Measurements from ENCODE around the gene USE1. TPM values are rescaled to one million over a fixed set of nuclear protein-coding genes. Genes with fewer than 3 reads are reported as not detected.

Gene USE1
- total and polyA plus RNA-seq, 9 of the 15 experiments (the other 6 are each of a cell fraction or from before 2014, with no cell fraction given) = 17.3 to 52.4 (median 34.0) TPM

GRCh38 chr19:17234911-17235299, 19.7 kb downstream of the USE1 start (continued):
- no peak for TF ChIP-seq CHAMP1 (IDR thresholded peaks at IDR 0.05)
- peak; percentile 77 for TF ChIP-seq POLR2A (conservative IDR thresholded peaks at IDR 0.05)
- no peak for TF ChIP-seq GTF2B (IDR thresholded peaks at IDR 0.05; ENCODE audit: extremely low read depth, insufficient read length)
- no peak for TF ChIP-seq STAG1 (CRISPR knock-in tag; IDR thresholded peaks at IDR 0.05; ENCODE audit: borderline replicate concordance)
- TF ChIP-seq E2F6 (IDR thresholded peaks at IDR 0.05; ENCODE audit: borderline replicate concordance in 1 of 2, extremely low read depth in 1 of 2, insufficient read depth in 1 of 2, insufficient read length in 1 of 2, low read depth in 1 of 2, low read length in 1 of 2, poor library complexity in 1 of 2, severe bottlenecking in 1 of 2) = no peak
- TF ChIP-seq FOXM1 (IDR thresholded peaks at IDR 0.05; ENCODE audit: low read depth) = no peak
- no peak for TF ChIP-seq FOXM1 (CRISPR knock-in tag; IDR thresholded peaks at IDR 0.05; ENCODE audit: low read depth)
- no peak for TF ChIP-seq KHSRP (IDR thresholded peaks at IDR 0.05)
- no peak for TF ChIP-seq ZNF143 (CRISPR knock-in tag; IDR thresholded peaks at IDR 0.05)
- TF ChIP-seq, protein P1, sequence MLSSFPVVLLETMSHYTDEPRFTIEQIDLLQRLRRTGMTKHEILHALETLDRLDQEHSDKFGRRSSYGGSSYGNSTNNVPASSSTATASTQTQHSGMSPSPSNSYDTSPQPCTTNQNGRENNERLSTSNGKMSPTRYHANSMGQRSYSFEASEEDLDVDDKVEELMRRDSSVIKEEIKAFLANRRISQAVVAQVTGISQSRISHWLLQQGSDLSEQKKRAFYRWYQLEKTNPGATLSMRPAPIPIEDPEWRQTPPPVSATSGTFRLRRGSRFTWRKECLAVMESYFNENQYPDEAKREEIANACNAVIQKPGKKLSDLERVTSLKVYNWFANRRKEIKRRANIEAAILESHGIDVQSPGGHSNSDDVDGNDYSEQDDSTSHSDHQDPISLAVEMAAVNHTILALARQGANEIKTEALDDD (IDR thresholded peaks at IDR 0.05) = peak; percentile 55; the same call in 1 of the 2 replicates
- TF ChIP-seq ETV5 (CRISPR knock-in tag; IDR thresholded peaks at IDR 0.05; ENCODE audit: low read depth) = 0 out of 2 replicates have a peak, but pooled peaks have one; percentile 2
- no peak for TF ChIP-seq ZNF436 (CRISPR knock-in tag; IDR thresholded peaks at IDR 0.05)
- no peak for TF ChIP-seq ZNF263 (CRISPR knock-in tag; IDR thresholded peaks at IDR 0.05; ENCODE audit: borderline replicate concordance)
- TF ChIP-seq SIN3A (IDR thresholded peaks at IDR 0.05; ENCODE audit: borderline replicate concordance in 2 of 2, control insufficient read depth in 1 of 2, low read depth in 2 of 2, low read length in 2 of 2) = 0 out of 4 replicates have a peak, but pooled peaks of 1 of the 2 experiments have one; percentile 63
- TF ChIP-seq, protein P2, sequence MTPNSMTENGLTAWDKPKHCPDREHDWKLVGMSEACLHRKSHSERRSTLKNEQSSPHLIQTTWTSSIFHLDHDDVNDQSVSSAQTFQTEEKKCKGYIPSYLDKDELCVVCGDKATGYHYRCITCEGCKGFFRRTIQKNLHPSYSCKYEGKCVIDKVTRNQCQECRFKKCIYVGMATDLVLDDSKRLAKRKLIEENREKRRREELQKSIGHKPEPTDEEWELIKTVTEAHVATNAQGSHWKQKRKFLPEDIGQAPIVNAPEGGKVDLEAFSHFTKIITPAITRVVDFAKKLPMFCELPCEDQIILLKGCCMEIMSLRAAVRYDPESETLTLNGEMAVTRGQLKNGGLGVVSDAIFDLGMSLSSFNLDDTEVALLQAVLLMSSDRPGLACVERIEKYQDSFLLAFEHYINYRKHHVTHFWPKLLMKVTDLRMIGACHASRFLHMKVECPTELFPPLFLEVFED (CRISPR knock-in tag; conservative IDR thresholded peaks at IDR 0.05) = no peak
- TF ChIP-seq TCFL5 (CRISPR knock-in tag; conservative IDR thresholded peaks at IDR 0.05) = no peak
- no peak for TF ChIP-seq MCM7 (IDR thresholded peaks at IDR 0.05)
- TF ChIP-seq DACH1 (IDR thresholded peaks at IDR 0.05; ENCODE audit: partially characterized antibody) = no peak
- no peak for TF ChIP-seq RBM17 (IDR thresholded peaks at IDR 0.05; ENCODE audit: borderline replicate concordance, low read depth, low read length)
- TF ChIP-seq TCF7 (IDR thresholded peaks at IDR 0.05; ENCODE audit: borderline replicate concordance) = no peak
- TF ChIP-seq SUPT5H (IDR thresholded peaks at IDR 0.05) = peak; percentile 72
- TF ChIP-seq ZNF79 (CRISPR knock-in tag; IDR thresholded peaks at IDR 0.05; ENCODE audit: low read depth) = no peak
- TF ChIP-seq XRCC5 (IDR thresholded peaks at IDR 0.05; ENCODE audit: low read depth, low read length) = no peak
- TF ChIP-seq ZSCAN29 (IDR thresholded peaks at IDR 0.05) = no peak

All from K562 (cell line).